Cardiac septum (tissue), 1 donor: ENCODE data around the gene CAPN10. TPM values are rescaled to one million over a fixed set of nuclear protein-coding genes. Genes with fewer than 3 reads are reported as not detected.

Experiments
- DNase-seq: peaks from one replicate; pipeline ENCODE4 v3.0.0-alpha.2; 2020; ENCODE audit warnings: low spot score
- intact Hi-C: fragments of 100-400 bp; cut with DNase I; formaldehyde crosslinking; loops from one replicate; pipeline ENCODE4 v1.14.0; 2022
- total RNA-seq: library from RNA; stranded (reverse); fragmentation: NEBNext Ultra II Directional; extraction: Animal tissue kit (Norgen Biotek cat#: 25700); gene quantifications from one replicate; pipeline ENCODE4 v1.2.1, GENCODE V29; 2021
- donor health status: DM: no; HTN: no; CAD: no.

Gene CAPN10
- total RNA-seq, 1 donor from 2014 or later, result 24.3 TPM

DNA sequence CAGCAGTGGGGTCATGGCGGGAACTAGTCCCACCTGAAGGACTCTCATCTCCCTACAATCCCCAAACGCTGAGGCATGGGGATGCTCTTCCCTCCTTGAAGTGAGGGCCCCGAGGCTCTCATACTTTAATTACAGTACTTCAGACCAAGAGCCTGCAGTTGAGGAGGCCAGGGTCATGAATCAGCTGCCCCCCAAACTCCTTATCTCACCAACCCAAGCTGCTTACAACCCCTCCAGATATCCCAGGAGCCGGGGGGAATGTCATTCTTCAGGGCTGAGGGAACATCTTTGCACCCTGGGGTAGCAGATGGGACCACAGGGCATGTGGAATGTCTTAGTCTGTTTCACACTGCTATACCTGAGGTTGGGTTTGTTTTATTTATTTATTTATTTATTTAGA lies 2.8 kb upstream of the CAPN10 start:
- DNase-seq, result no peak
- intact Hi-C loops, result loop anchor here (10.0 kb wide), 1 partner anchor 559 kb away; the partner anchor contains the start of gene NDUFA10

DNA sequence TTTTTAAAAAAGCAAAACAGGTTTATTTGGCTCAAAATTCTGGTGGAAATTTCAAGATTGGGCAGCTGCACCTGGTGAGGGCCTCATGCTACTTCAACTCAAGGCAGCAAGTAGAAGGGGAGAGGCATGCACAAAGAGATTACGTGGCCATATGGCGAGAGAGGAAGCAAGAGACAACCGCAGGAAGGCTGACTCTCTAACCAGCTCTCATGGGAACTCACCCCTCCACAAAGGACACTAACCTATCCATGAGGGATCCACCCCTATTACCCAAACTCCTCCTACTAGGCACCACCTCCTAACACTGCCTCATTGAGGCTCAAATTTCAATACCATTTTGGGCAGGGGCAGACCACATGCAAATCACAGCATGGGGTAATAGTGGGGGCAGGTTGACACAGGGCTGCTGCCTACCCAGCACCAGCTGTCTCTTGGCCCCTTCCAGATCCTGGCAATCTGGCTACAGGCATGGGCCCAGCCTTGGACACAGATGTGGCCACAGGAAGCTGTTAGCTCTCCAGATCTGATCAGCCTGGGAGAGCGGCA lies 2.0 kb upstream of the CAPN10 start:
- no peak for DNase-seq
- intact Hi-C loops, result loop anchor here (5.0 to 10.0 kb wide), 2 partner anchors 560 to 563 kb away; partner anchors contain the start of genes NDUFA10 and PASK

DNA sequence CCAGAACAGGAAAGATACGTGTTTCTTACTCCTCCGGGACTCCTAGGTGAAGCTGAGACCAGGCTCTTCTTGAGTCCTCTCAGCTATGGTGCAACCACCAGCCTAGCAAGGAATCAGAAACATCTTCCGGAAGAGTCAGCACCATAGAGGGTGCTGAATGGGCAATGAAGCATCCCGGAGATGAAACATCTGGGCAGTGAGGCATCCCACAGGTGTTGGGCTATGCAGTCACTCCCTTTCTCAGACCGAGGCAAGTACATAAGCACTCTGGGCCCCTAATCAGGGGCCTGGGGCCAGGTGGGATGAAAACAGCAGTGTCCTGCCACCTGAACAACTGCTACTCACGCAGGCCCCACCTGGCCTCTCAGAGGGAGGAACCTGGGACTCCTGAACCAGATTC lies 1.4 kb upstream of the CAPN10 start:
- peak; percentile 60 for DNase-seq
- intact Hi-C loops, result loop anchor here (5.0 to 10.0 kb wide), 2 partner anchors 560 to 562 kb away; partner anchors contain the start of genes NDUFA10 and PASK

DNA sequence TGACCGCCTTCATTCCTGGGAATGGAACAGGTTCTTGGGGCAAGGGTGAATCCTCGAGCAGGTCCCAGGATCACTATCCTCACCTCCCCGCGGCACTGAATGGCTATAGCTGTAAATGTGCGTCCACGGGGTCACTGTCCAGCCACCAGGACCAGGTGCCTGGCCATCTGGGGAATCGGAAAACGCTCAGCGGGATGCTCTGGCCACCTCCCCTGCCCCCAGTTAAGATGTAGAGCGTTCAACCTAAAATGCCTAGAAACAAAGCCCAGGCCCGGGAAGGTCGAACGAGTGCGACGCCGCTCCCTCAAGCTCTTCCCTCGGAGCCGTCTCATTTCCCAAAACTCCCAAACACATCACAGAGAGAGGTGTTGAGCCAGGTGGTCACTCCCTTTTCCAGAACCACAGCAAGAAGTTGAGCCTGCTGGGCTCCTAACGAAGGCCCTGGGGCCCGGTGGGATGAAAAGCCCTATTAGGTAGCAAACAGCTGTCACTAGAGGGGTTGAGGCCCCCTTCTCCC lies 795 bp upstream of the CAPN10 start:
- peak; percentile 69 for DNase-seq
- intact Hi-C loops, result loop anchor here (1.0 to 10.0 kb wide), 4 partner anchors 19 to 562 kb away; partner anchors contain the start of genes NDUFA10 and PASK

DNA sequence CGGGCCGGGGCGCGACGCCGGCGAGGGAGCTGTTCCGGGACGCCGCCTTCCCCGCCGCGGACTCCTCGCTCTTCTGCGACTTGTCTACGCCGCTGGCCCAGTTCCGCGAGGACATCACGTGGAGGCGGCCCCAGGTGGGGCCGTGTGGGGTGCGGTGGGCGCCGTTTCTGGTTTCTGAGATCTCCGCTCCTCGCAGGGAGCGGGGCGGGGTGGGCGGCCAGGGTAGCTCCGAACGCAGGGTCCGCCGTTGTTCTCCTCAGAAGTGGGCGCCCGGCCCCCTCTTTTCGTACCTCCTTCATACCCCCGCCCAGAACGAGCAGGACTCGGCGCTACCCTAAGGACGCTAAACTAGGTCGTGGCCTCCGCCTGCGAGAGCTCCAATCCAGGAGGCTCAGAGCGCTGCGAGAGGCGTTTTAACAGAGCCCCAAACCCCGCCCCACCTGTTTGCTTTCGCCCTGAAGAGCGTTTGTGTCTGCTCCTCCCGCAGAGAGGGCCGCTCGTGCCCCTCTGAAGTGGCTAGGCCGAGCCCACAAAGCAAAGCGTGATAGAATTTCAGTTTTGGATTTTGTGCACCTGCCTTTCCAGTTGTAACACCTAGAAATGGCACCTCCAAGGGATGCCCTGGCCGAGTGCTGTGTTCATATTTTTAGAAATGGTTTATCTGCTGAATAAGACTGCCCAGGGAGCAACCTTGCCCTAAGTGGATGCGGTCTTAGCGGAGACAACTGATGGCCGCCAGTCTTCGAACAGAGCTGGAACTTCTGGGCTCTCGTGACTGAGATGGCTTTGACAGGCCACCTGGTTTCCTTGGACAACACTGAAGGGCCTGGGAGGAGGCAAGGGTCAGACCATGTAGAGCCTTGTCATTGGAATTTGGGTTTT lies 626 bp downstream of the CAPN10 start:
- intact Hi-C loops, result loop anchor here (1.0 to 10.0 kb wide), 4 partner anchors 20 to 562 kb away; partner anchors contain the start of genes NDUFA10 and PASK
- no peak for DNase-seq

- peak; percentile 76 for DNase-seq
- intact Hi-C loops, result loop anchor here (5.0 to 10.0 kb wide), 2 partner anchors 559 to 563 kb away; partner anchors contain the start of genes NDUFA10 and PASK
These were observed 1.6 kb downstream of the CAPN10 start for GRCh38 chr2:240588006-240588655.

GRCh38 chr2:240588669-240589068 lies 2.1 kb downstream of the CAPN10 start:
- no peak for DNase-seq
- intact Hi-C loops, result loop anchor here (5.0 to 10.0 kb wide), 2 partner anchors 559 to 564 kb away; partner anchors contain the start of genes NDUFA10 and PASK

DNA sequence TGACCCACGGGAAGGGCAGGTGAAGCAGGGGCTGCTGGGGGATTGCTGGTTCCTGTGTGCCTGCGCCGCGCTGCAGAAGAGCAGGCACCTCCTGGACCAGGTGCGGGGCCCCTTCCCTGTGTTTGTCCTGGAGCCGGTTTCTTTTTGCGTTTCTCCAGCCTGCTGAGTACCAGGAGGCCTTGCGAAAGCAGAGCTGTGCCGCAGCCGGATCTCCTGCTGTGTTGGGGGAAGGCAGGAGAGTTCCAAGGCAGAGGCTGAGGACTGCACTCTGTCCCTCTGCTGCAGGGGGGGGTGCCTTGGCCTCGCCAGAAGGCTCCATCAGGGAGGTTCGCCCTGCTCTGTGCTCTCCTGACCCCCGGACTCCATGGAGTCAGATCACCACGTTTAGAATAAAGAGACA lies 2.8 kb downstream of the CAPN10 start:
- intact Hi-C loops, result loop anchor here (5.0 to 10.0 kb wide), 2 partner anchors 558 to 565 kb away; partner anchors contain the start of genes NDUFA10 and PASK
- DNase-seq, result peak; percentile 58

- intact Hi-C loops, result loop anchor here (5.0 to 10.0 kb wide), 2 partner anchors 557 to 565 kb away; partner anchors contain the start of genes NDUFA10 and PASK
- DNase-seq, result peak; percentile 35
These were observed 3.5 kb downstream of the CAPN10 start for GRCh38 chr2:240589850-240590525.

- intact Hi-C loops, result no loop called here
- DNase-seq, result peak; percentile 67
These were observed 4.2 kb downstream of the CAPN10 start for GRCh38 chr2:240590681-240591111.

- intact Hi-C loops, result no loop called here
- no peak for DNase-seq
These were observed 4.7 kb downstream of the CAPN10 start for GRCh38 chr2:240591226-240591625.

- DNase-seq, result peak; percentile 60
- intact Hi-C loops, result no loop called here
These were observed 5.2 kb downstream of the CAPN10 start for GRCh38 chr2:240591784-240592183.

- intact Hi-C loops, result no loop called here
- DNase-seq, result peak; percentile 59
These were observed 6.6 kb downstream of the CAPN10 start for GRCh38 chr2:240593026-240593702.

- DNase-seq, result peak; percentile 78
- intact Hi-C loops, result no loop called here
These were observed 7.3 kb downstream of the CAPN10 start for GRCh38 chr2:240593703-240594451.

- peak; percentile 75 for DNase-seq
- intact Hi-C loops, result no loop called here
These were observed 8.2 kb downstream of the CAPN10 start for GRCh38 chr2:240594511-240595380.

DNA sequence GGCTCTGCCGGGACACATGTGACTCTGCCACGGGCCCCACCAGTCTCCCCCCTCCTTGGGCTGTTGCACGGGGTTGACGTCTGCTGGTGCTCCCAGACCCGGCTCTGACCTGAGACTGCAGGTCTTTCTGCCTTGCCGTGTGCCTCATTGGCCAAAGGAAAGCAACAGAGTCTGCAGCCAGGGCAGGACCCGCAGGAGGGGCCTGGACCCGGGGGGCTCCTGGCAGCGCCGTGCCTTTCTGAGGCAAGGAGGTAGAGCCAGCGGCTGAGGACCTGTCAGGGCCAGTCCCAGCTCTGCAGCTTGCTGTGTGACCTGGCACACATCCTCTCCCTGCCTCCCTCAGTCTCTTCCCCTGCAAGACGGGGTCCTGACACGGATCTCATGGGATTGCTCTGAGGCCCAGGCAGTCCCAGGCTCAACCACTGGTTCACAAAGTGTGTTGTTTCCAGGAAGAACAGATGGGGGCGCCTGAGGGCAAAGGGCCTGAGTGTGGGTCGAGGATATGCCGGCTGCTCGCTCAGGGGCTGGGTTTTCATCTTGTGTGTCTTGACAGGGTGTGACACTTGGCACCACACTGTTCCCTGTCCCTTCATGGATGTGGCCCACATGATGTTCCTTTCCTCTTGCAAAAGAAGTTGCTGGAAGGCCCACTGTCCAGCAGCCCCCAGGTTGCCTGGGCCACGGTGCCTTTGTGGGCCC lies 9.0 kb downstream of the CAPN10 start:
- intact Hi-C loops, result no loop called here
- DNase-seq, result peak; percentile 71
